Epithelial cell of proximal tubule (primary cell): ENCODE results near the gene VTA1. TPM values are rescaled to one million over a fixed set of nuclear protein-coding genes. Genes with fewer than 3 reads are reported as not detected.

Source experiments
- DNase-seq: peaks from one replicate; pipeline ENCODE4 v3.0.0-alpha.2; 2011; ENCODE audit warnings: low read depth
- H3K4me3 ChIP-seq: 2 replicates; pipeline ENCODE4 v1.5.1; 2011; ENCODE audit warnings: low read depth, mild to moderate bottlenecking, low read length
- total RNA-seq: library from RNA; depleted of rRNA; stranded (reverse); fragments of >200 nt; gene quantifications from 2 replicates; pipeline ENCODE4 v1.2.3, GENCODE V29; 2015
- TF ChIP-seq, protein P1 (sequence below): conservative IDR thresholded peaks from 2 replicates; pipeline ENCODE4 v1.5.1; 2012; ENCODE audit warnings: low read depth, mild to moderate bottlenecking, low read length

VTA1 gene
- total RNA-seq, 1 donor from 2014 or later: 48.2 TPM

GRCh38 chr6:142258757-142259156 lies 111.7 kb downstream of the VTA1 start:
- TF ChIP-seq, protein P1, sequence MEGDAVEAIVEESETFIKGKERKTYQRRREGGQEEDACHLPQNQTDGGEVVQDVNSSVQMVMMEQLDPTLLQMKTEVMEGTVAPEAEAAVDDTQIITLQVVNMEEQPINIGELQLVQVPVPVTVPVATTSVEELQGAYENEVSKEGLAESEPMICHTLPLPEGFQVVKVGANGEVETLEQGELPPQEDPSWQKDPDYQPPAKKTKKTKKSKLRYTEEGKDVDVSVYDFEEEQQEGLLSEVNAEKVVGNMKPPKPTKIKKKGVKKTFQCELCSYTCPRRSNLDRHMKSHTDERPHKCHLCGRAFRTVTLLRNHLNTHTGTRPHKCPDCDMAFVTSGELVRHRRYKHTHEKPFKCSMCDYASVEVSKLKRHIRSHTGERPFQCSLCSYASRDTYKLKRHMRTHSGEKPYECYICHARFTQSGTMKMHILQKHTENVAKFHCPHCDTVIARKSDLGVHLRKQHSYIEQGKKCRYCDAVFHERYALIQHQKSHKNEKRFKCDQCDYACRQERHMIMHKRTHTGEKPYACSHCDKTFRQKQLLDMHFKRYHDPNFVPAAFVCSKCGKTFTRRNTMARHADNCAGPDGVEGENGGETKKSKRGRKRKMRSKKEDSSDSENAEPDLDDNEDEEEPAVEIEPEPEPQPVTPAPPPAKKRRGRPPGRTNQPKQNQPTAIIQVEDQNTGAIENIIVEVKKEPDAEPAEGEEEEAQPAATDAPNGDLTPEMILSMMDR: no peak

DNA sequence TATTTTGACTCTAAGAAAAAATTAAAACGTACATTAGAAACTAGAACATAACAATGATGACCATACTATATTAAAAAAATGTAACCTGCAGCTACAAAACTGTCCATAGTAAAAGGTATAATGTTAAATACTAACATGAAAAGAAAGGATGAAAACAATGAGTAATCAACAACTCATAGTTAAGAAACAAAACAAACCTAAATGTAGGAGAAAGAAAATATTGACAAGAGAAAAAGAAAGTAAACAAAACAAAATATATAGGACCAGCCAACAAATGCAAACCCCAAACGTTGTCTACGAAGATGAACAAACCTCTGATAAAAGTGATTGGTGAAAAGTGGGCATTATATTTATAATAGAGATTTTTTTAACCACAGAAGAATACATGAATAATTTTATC lies 113.7 kb downstream of the VTA1 start:
- H3K4me3 ChIP-seq: no peak overlapping the region
- DNase-seq: no peak
- TF ChIP-seq, protein P1: no peak

More at GRCh38 chr6:142258757-142259156, 111.7 kb downstream of the VTA1 start:
- no peak overlapping the region for H3K4me3 ChIP-seq
- no peak for DNase-seq

DNA sequence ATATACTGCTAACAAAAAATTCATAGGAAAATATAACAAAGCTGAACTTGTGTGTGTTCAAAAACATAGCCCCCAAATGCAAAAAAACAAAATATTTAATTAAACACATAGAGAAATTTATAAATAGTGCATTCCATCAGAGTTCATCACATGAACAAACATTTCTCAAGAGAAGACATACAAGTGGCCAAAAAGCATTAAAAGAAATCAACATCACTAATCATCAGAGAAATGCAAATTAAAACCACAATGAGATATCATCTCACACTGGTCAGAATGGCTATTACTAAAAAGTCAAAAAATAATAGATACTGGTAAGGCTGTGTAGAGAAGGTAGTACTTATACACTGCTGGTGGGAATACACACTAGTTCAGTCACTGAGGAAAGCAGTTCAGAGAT lies 115.2 kb downstream of the VTA1 start:
- no peak for DNase-seq
- TF ChIP-seq, protein P1: no peak
- no peak overlapping the region for H3K4me3 ChIP-seq

DNA sequence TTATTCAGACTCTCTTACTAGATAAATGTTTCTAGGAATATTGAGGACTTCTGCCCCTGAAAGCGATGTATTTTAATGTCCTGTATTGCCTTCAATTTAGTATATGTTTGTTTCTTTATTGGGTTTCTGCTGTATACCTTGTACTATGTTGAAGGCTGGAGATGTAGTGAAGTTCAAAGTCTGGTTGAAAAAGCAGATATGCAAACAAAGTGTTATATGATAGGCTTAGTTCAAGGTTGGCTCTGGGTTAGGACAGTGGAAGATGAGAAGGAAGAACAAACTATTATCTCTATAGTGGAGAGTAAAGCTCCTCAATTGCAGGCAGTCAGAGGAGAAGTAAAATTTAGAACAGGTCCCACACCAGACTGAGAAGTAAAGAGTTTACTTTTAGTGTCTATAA lies 118.4 kb downstream of the VTA1 start:
- DNase-seq: no peak
- H3K4me3 ChIP-seq: no peak overlapping the region
- TF ChIP-seq, protein P1: no peak

DNA sequence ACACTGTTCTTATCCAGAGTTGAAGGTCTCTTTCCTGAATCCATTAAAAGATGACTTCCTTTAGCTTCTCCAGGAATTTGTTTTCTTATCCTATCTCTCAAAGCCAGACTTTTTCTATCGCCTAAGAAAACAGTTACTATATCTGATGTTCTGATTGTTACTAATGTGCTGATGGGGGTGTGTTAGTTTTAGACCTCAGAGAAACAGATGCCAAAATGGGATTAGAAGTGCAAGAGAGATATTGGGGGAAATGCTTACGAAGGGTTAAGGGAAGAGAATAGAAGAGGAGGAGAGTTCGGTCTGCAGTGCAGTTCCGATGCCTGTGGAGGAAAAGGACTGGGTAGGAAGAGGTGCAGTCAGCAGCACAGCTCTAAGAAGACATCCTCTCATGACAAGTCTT lies 119.0 kb downstream of the VTA1 start:
- no peak for DNase-seq
- H3K4me3 ChIP-seq: no peak overlapping the region
- TF ChIP-seq, protein P1: no peak

DNA sequence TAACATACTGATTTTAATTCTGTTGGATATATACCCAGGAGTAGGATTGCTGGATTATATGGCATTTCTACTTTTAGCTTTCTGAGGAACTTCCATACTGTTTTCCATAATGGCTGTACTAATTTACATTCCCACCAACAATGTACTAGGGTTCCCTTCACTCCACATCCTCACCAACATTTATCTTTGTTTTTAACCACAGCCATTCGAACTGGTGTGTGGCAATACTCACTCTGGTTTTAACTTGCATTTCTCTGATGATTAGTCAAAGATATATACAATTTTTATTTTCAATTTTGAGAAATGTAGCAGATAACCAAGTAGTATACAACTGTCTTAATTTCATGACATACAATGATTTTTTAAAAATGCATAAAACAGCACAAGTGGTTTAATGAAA lies 124.4 kb downstream of the VTA1 start:
- H3K4me3 ChIP-seq: no peak overlapping the region
- no peak for DNase-seq
- TF ChIP-seq, protein P1: no peak

Other genes with a start within 250 kb of the VTA1 start
- not detected in 2 replicates for gene GJE1, start 14.3 kb upstream of the VTA1 start, total RNA-seq
- not detected in 2 replicates for gene NMBR, start 141 bp upstream of the VTA1 start, total RNA-seq
- gene ADGRG6, start 154.7 kb downstream of the VTA1 start, total RNA-seq: 35.3 and 45.4 TPM in 2 replicates